SK-N-SH (cell line): ENCODE results near the gene FAM131A. TPM values are rescaled to one million over a fixed set of nuclear protein-coding genes. Genes with fewer than 3 reads are reported as not detected.
A peak's percentile ranks its signal among the peaks of the same experiment; 100 is the strongest.

Source experiments
- CTCF ChIA-PET: fragments of 300-600, 350-600 bp; formaldehyde crosslinking; extraction: SDS; loops from one replicate; lab custom pipeline; 2021; lab: Yijun Ruan, JAX
- POLR2A ChIA-PET: fragments of 350-600 bp; sonication (Branson Sonifier 250); formaldehyde crosslinking; extraction: SDS; loops from one replicate; lab custom pipeline; 2020; ENCODE audit warnings: antibody characterized with exemption, inconsistent platforms; lab: Yijun Ruan, JAX
- DNase-seq: peaks from one replicate; pipeline ENCODE4 v3.0.0; 2012
- H2AFZ ChIP-seq: fragments of 200-600 bp; sonication (generic); 2 replicates; pipeline ENCODE4 v1.8.1; 2016; ENCODE audit warnings: antibody characterized with exemption, mild to moderate bottlenecking, low read depth
- H3F3A ChIP-seq: fragments of 200-600 bp; sonication (generic); replicated peaks from 2 replicates; pipeline ENCODE3; 2016; ENCODE audit warnings: antibody characterized with exemption, mild to moderate bottlenecking; ENCODE audit not compliant: insufficient read depth
- H3K27ac ChIP-seq, 2 experiments: fragments of 200-500 bp in 1 of 2; fragments of 200-600 bp in 1 of 2; sonication (Bioruptor generic) in 1 of 2; sonication (generic), shearing (Covaris generic) in 1 of 2; 2 replicates each; pipeline versions ENCODE4 v1.5.1 to v1.6.1; 2014 to 2016; ENCODE audit warnings: low read depth in 2 of 2, inconsistent platforms in 1 of 2, low read length in 1 of 2, mild to moderate bottlenecking in 1 of 2, mixed read lengths in 1 of 2
- H3K27me3 ChIP-seq: fragments of 200-600 bp; sonication (generic), shearing (Covaris generic); 2 replicates; pipeline ENCODE4 v1.6.1; 2016; ENCODE audit warnings: mixed run types; ENCODE audit not compliant: insufficient read depth
- H3K36me3 ChIP-seq, 2 experiments: fragments of 200-500 bp in 1 of 2; fragments of 200-600 bp in 1 of 2; sonication (Bioruptor generic) in 1 of 2; sonication (generic) in 1 of 2; replicated peaks in 1 of 2; 2 replicates each; pipeline versions ENCODE3 to v1.5.1; 2014 to 2016; ENCODE audit warnings: low read length in 1 of 2, mild to moderate bottlenecking in 1 of 2; ENCODE audit not compliant: insufficient read depth in 2 of 2, control insufficient read depth in 1 of 2
- H3K4me1 ChIP-seq, 2 experiments: fragments of 200-500 bp in 1 of 2; fragments of 200-600 bp in 1 of 2; sonication (Bioruptor generic) in 1 of 2; sonication (generic), shearing (Covaris generic) in 1 of 2; 2 replicates each; pipeline versions ENCODE4 v1.5.1 to v1.6.1; 2014 to 2016; ENCODE audit warnings: low read depth in 1 of 2, low read length in 1 of 2, mixed run types in 1 of 2; ENCODE audit not compliant: insufficient read depth in 2 of 2, control insufficient read depth in 1 of 2
- H3K4me2 ChIP-seq: fragments of 200-600 bp; sonication (generic), shearing (Covaris generic); 2 replicates; pipeline ENCODE4 v1.6.1; 2017; ENCODE audit warnings: mixed run types
- H3K4me3 ChIP-seq, 2 experiments: fragments of 200-500 bp in 1 of 2; fragments of 200-600 bp in 1 of 2; sonication (Bioruptor generic) in 1 of 2; sonication (generic), shearing (Covaris generic) in 1 of 2; 2 replicates each; pipeline versions ENCODE4 v1.5.1 to v1.8.1; 2014 to 2016; ENCODE audit warnings: low read depth in 2 of 2, inconsistent platforms in 1 of 2, low read length in 1 of 2, mild to moderate bottlenecking in 1 of 2, mixed read lengths in 1 of 2, moderate library complexity in 1 of 2
- H3K79me2 ChIP-seq: fragments of 200-600 bp; sonication (generic); 2 replicates; pipeline ENCODE4 v1.8.1; 2017; ENCODE audit warnings: mild to moderate bottlenecking; ENCODE audit not compliant: insufficient read depth
- H3K9ac ChIP-seq: fragments of 200-600 bp; sonication (generic); 2 replicates; pipeline ENCODE4 v1.6.1; 2017; ENCODE audit warnings: mixed run types
- H3K9me2 ChIP-seq: fragments of 200-600 bp; sonication (generic); 2 replicates; pipeline ENCODE4 v1.6.1; 2017; ENCODE audit warnings: mixed run types
- H3K9me3 ChIP-seq: fragments of 200-600 bp; sonication (generic); 2 replicates; pipeline ENCODE4 v1.6.1; 2017; ENCODE audit warnings: mixed run types, mild to moderate bottlenecking, moderate library complexity
- H4K20me1 ChIP-seq: fragments of 200-600 bp; sonication (generic); 2 replicates; pipeline ENCODE4 v1.6.1; 2017; ENCODE audit warnings: mild to moderate bottlenecking, mixed run types; ENCODE audit not compliant: insufficient read depth
- ELF1 ChIP-seq: IDR thresholded peaks from 2 replicates; pipeline ENCODE4 v1.4.0; 2012
- FOXJ3 ChIP-seq: sonication (generic); formaldehyde crosslinking; IDR thresholded peaks from 2 replicates; pipeline ENCODE4 v1.5.1; 2020; ENCODE audit warnings: mild to moderate bottlenecking, missing genetic modification reagents
- GATA2 ChIP-seq: sonication (generic); formaldehyde crosslinking; IDR thresholded peaks from 2 replicates; pipeline ENCODE4 v1.5.0; 2020; ENCODE audit warnings: mild to moderate bottlenecking, missing genetic modification reagents
- JUND ChIP-seq: IDR thresholded peaks from 2 replicates; pipeline ENCODE4 v1.4.0; 2012
- MEF2A ChIP-seq: IDR thresholded peaks from 2 replicates; pipeline ENCODE4 v1.4.0; 2012; ENCODE audit warnings: low read depth, borderline replicate concordance
- MXI1 ChIP-seq: IDR thresholded peaks from 2 replicates; pipeline ENCODE4 v1.6.1; 2012; ENCODE audit warnings: mild to moderate bottlenecking, low read depth, low read length, improper control_type of control experiment
- NRF1 ChIP-seq: IDR thresholded peaks from 2 replicates; pipeline ENCODE4 v1.6.1; 2012; ENCODE audit warnings: low read depth, mild to moderate bottlenecking, low read length
- POLR2AphosphoS5 ChIP-seq: IDR thresholded peaks from 2 replicates; pipeline ENCODE4 v1.6.1; 2012; ENCODE audit warnings: low read depth, low read length
- RCOR1 ChIP-seq: fragments of 150-350 bp; IDR thresholded peaks from 2 replicates; pipeline ENCODE4 v1.6.1; 2017; ENCODE audit warnings: antibody characterized with exemption, low read length
- RFX5 ChIP-seq: IDR thresholded peaks from 2 replicates; pipeline ENCODE4 v1.6.1; 2012; ENCODE audit warnings: mild to moderate bottlenecking, improper control_type of control experiment, low read length
- RXRA ChIP-seq: IDR thresholded peaks from 2 replicates; pipeline ENCODE4 v1.4.0; 2012; ENCODE audit warnings: low read depth, mild to moderate bottlenecking, borderline replicate concordance
- SIN3A ChIP-seq: IDR thresholded peaks from 2 replicates; pipeline ENCODE4 v1.6.1; 2012; ENCODE audit warnings: low read depth, mild to moderate bottlenecking, low read length, moderate library complexity, borderline replicate concordance
- SMC3 ChIP-seq: IDR thresholded peaks from 2 replicates; pipeline ENCODE4 v1.6.1; 2012; ENCODE audit warnings: low read depth, low read length, improper control_type of control experiment
- TAF1 ChIP-seq: IDR thresholded peaks from 2 replicates; pipeline ENCODE4 v1.6.1; 2012; ENCODE audit warnings: low read depth, mild to moderate bottlenecking, low read length, moderate library complexity, borderline replicate concordance
- TCF12 ChIP-seq: IDR thresholded peaks from 2 replicates; pipeline ENCODE4 v1.4.0; 2012
- TEAD4 ChIP-seq: IDR thresholded peaks from 2 replicates; pipeline ENCODE4 v1.4.0; 2012; ENCODE audit warnings: mild to moderate bottlenecking, borderline replicate concordance; ENCODE audit not compliant: insufficient read depth
- YY1 ChIP-seq: IDR thresholded peaks from 2 replicates; pipeline ENCODE4 v1.4.0; 2012; ENCODE audit warnings: low read depth, mild to moderate bottlenecking
- WGBS: methylation state at CpG from one replicate; pipeline ENCODE4 v1.1.6; 2017; ENCODE audit warnings: low lambda C conversion rate; 5-methylcytosine and 5-hydroxymethylcytosine counted together
- polyA plus RNA-seq, 3 experiments: library from polyadenylated mRNA; depleted of rRNA; stranded (reverse); fragments of >200 nt; gene quantifications; 2 replicates each; pipeline ENCODE4 v1.2.3, GENCODE V29; 2012
- TF ChIP-seq, protein P1 (sequence below): IDR thresholded peaks from 2 replicates; pipeline ENCODE4 v1.6.1; 2012; ENCODE audit warnings: mild to moderate bottlenecking, low read depth, low read length, moderate library complexity
- TF ChIP-seq, protein P2 (sequence below): IDR thresholded peaks from 2 replicates; pipeline ENCODE4 v1.4.0; 2012; ENCODE audit warnings: low read depth, borderline replicate concordance
- TF ChIP-seq, protein P3 (sequence below): fragments of 150-350 bp; IDR thresholded peaks from 2 replicates; pipeline ENCODE4 v1.6.1; 2017; ENCODE audit warnings: antibody characterized with exemption, low read length, low read depth, borderline replicate concordance
- TF ChIP-seq, protein P4 (sequence below): IDR thresholded peaks from 2 replicates; pipeline ENCODE4; 2012
- TF ChIP-seq, protein P5 (sequence below): IDR thresholded peaks from 2 replicates; pipeline ENCODE4 v1.4.0; 2012; ENCODE audit warnings: low read depth
- TF ChIP-seq, protein P6 (sequence below): IDR thresholded peaks from 2 replicates; pipeline ENCODE4 v1.4.0; 2012; ENCODE audit warnings: low read depth, borderline replicate concordance

Gene FAM131A
- polyA plus RNA-seq, 1 of the 3 experiments (the other 2 are of a cell fraction), result 31.6 TPM

DNA sequence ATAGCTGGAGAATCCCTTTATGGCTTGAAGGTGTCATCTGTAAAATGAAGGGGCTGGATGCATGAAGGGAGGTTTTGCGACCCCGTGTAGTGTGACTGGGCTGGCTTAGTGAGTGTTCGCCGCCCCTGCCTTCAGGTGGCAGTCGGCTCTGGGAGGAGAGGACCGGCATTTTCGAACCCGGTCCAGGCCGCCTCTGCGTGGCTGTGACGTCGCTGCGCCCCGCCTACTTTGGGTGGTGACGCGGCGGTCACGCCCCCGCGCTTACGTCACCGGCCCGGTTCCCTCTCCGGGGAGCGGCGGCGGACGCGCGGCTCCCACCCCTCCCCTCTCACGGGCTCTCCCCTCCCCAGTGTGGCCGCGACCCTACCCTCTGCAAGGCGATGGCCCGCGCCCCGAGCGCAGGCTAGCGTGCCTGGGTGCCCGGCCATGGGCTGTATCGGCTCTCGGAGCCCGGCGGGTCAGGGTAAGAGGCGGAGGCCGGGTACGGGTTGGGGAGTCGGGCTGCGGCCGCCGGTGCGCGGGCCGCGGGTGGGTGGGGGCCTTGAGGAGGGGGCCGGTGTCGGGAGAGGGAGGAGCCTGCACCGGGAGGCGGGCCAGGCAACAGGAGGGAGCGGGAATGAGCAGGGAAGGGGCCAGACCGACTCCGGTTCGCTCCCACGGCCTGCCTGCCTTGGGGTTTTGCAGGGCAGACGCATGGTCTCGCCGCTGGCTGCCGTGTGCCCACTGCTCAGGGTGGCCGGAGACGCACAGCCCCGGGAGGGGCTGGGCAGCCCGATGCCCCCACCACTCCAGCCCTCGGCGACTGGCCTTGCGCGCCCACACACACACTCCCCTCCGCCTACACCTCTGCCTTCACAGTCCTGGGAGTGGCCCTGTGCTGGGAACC is 1.5 kb upstream of the FAM131A start:
- Histone ChIP-seq H3F3A (peaks cover 49% of the 10 kb centered on the region), H3K79me2 (peaks cover 67% of the 10 kb centered on the region), H3K9ac (peak overlapping the region; percentile 83), H3K27me3 (no peaks in the 10 kb centered on the region), H2AFZ (no peak overlapping the region), H3K9me3 (no peaks in the 10 kb centered on the region), H3K9me2 (no peaks in the 10 kb centered on the region), H3K36me3 (peaks cover 31 to 44% of the 10 kb centered on the region in 2 experiments), H3K4me1 (peaks cover 37 to 56% of the 10 kb centered on the region in 2 experiments; a peak in 3 of 4 replicates), H3K4me3 (peak overlapping the region; percentile 72 to 74), H3K27ac (peak overlapping the region; percentile 90 to 92), H3K4me2 (peak overlapping the region; percentile 85), H4K20me1 (peaks cover 23% of the 10 kb centered on the region)
- TF ChIP-seq TAF1 (peak; percentile 13; the same call in 1 of the 2 replicates), RFX5 (no peak), RXRA (no peak), RCOR1 (no peak), SIN3A (peak; percentile 75; the same call in 1 of the 2 replicates), SMC3 (no peak), GATA2 (no peak), FOXJ3 (CRISPR knock-in tag) (no peak), MXI1 (peak; percentile 37), TEAD4 (0 out of 2 replicates have a peak, but pooled peaks have one; percentile 6), JUND (peak; percentile 49; the same call in 1 of the 2 replicates), POLR2AphosphoS5 (peak; percentile 55; the same call in 1 of the 2 replicates), YY1 (no peak), NRF1 (no peak), MEF2A (no peak), ELF1 (peak; percentile 33; the same call in 1 of the 2 replicates), TCF12 (no peak)
- TF ChIP-seq, protein P1, sequence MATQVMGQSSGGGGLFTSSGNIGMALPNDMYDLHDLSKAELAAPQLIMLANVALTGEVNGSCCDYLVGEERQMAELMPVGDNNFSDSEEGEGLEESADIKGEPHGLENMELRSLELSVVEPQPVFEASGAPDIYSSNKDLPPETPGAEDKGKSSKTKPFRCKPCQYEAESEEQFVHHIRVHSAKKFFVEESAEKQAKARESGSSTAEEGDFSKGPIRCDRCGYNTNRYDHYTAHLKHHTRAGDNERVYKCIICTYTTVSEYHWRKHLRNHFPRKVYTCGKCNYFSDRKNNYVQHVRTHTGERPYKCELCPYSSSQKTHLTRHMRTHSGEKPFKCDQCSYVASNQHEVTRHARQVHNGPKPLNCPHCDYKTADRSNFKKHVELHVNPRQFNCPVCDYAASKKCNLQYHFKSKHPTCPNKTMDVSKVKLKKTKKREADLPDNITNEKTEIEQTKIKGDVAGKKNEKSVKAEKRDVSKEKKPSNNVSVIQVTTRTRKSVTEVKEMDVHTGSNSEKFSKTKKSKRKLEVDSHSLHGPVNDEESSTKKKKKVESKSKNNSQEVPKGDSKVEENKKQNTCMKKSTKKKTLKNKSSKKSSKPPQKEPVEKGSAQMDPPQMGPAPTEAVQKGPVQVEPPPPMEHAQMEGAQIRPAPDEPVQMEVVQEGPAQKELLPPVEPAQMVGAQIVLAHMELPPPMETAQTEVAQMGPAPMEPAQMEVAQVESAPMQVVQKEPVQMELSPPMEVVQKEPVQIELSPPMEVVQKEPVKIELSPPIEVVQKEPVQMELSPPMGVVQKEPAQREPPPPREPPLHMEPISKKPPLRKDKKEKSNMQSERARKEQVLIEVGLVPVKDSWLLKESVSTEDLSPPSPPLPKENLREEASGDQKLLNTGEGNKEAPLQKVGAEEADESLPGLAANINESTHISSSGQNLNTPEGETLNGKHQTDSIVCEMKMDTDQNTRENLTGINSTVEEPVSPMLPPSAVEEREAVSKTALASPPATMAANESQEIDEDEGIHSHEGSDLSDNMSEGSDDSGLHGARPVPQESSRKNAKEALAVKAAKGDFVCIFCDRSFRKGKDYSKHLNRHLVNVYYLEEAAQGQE, result 0 out of 2 replicates have a peak, but pooled peaks have one; percentile 17
- TF ChIP-seq, protein P2, sequence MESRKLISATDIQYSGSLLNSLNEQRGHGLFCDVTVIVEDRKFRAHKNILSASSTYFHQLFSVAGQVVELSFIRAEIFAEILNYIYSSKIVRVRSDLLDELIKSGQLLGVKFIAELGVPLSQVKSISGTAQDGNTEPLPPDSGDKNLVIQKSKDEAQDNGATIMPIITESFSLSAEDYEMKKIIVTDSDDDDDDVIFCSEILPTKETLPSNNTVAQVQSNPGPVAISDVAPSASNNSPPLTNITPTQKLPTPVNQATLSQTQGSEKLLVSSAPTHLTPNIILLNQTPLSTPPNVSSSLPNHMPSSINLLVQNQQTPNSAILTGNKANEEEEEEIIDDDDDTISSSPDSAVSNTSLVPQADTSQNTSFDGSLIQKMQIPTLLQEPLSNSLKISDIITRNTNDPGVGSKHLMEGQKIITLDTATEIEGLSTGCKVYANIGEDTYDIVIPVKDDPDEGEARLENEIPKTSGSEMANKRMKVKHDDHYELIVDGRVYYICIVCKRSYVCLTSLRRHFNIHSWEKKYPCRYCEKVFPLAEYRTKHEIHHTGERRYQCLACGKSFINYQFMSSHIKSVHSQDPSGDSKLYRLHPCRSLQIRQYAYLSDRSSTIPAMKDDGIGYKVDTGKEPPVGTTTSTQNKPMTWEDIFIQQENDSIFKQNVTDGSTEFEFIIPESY, result no peak
- TF ChIP-seq, protein P3, sequence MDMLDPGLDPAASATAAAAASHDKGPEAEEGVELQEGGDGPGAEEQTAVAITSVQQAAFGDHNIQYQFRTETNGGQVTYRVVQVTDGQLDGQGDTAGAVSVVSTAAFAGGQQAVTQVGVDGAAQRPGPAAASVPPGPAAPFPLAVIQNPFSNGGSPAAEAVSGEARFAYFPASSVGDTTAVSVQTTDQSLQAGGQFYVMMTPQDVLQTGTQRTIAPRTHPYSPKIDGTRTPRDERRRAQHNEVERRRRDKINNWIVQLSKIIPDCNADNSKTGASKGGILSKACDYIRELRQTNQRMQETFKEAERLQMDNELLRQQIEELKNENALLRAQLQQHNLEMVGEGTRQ, result peak; percentile 24; the same call in 1 of the 2 replicates
- TF ChIP-seq, protein P4, sequence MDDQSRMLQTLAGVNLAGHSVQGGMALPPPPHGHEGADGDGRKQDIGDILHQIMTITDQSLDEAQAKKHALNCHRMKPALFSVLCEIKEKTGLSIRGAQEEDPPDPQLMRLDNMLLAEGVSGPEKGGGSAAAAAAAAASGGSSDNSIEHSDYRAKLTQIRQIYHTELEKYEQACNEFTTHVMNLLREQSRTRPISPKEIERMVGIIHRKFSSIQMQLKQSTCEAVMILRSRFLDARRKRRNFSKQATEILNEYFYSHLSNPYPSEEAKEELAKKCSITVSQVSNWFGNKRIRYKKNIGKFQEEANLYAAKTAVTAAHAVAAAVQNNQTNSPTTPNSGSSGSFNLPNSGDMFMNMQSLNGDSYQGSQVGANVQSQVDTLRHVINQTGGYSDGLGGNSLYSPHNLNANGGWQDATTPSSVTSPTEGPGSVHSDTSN, result peak; percentile 46
- TF ChIP-seq, protein P5, sequence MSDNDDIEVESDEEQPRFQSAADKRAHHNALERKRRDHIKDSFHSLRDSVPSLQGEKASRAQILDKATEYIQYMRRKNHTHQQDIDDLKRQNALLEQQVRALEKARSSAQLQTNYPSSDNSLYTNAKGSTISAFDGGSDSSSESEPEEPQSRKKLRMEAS, result peak; percentile 30; the same call in 1 of the 2 replicates
- TF ChIP-seq, protein P6, sequence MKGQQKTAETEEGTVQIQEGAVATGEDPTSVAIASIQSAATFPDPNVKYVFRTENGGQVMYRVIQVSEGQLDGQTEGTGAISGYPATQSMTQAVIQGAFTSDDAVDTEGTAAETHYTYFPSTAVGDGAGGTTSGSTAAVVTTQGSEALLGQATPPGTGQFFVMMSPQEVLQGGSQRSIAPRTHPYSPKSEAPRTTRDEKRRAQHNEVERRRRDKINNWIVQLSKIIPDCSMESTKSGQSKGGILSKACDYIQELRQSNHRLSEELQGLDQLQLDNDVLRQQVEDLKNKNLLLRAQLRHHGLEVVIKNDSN, result peak; percentile 21; the same call in 1 of the 2 replicates
- 2% methylated on average over 23 of the region's 77 CpGs for WGBS
- ChIA-PET CTCF (interaction anchor here (1.0 to 1.2 kb wide), 2 partner anchors 14 to 18 kb away, joined by 4 to 5 read pairs; no protein-coding TSS in a partner anchor), POLR2A (interaction anchor here (0.7 to 1.6 kb wide), 4 partner anchors 12 to 26 kb away, joined by 3 to 8 read pairs (median 4); partner anchors contain the start of genes CLCN2 and POLR2H)
- peak; percentile 93 for DNase-seq
